GM12801 (cell line): ENCODE results near the gene CDK5RAP1.

Source experiments
- TF ChIP-seq, protein P1 (sequence below): IDR thresholded peaks from one replicate; pipeline ENCODE4 v1.5.1; 2011; ENCODE audit warnings: control low read depth; ENCODE audit not compliant: insufficient read length; ENCODE audit errors: extremely low read depth

CDK5RAP1 gene

DNA sequence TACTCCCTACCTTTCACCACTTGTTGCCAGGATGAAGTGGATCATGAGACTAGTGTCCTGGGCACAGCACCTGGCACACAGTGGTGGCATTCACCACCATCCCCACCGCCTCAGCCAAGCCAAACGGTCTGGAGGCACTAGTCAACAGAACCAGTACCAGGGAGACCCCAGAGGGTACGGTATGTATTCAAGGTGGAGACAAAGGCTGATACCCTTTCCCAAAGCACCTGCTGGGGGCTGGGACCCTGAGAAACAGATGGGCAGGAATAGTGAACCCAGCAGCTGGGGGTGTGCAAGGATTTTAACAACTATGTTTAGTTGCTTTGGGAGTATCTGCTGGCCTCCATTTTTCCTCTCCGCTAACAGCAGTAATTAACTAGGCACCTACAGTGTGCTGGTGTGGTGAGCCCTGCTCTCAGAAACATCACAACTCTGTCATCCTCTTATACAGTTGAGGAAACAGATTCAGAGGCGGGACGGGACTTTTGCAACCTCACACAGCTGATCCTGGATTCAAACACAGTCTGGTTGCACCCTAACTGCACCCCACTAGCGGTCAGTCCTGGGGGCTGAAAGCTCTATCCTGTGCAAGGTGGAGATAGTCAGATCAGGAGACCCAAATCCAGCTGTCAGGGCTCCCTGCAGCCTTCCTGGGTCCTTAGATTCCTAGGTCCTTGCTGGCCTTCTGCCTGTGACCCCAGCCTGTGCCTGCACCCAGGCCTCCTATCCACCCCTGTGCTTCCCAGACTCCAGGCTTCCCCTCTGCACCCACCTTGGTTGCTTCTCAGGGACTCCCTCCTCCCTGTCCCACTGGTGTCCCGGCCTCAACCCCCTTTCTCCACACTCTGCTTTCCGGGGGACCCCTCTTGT is 41.1 kb upstream of the CDK5RAP1 start:
- TF ChIP-seq, protein P1, sequence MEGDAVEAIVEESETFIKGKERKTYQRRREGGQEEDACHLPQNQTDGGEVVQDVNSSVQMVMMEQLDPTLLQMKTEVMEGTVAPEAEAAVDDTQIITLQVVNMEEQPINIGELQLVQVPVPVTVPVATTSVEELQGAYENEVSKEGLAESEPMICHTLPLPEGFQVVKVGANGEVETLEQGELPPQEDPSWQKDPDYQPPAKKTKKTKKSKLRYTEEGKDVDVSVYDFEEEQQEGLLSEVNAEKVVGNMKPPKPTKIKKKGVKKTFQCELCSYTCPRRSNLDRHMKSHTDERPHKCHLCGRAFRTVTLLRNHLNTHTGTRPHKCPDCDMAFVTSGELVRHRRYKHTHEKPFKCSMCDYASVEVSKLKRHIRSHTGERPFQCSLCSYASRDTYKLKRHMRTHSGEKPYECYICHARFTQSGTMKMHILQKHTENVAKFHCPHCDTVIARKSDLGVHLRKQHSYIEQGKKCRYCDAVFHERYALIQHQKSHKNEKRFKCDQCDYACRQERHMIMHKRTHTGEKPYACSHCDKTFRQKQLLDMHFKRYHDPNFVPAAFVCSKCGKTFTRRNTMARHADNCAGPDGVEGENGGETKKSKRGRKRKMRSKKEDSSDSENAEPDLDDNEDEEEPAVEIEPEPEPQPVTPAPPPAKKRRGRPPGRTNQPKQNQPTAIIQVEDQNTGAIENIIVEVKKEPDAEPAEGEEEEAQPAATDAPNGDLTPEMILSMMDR: no peak

DNA sequence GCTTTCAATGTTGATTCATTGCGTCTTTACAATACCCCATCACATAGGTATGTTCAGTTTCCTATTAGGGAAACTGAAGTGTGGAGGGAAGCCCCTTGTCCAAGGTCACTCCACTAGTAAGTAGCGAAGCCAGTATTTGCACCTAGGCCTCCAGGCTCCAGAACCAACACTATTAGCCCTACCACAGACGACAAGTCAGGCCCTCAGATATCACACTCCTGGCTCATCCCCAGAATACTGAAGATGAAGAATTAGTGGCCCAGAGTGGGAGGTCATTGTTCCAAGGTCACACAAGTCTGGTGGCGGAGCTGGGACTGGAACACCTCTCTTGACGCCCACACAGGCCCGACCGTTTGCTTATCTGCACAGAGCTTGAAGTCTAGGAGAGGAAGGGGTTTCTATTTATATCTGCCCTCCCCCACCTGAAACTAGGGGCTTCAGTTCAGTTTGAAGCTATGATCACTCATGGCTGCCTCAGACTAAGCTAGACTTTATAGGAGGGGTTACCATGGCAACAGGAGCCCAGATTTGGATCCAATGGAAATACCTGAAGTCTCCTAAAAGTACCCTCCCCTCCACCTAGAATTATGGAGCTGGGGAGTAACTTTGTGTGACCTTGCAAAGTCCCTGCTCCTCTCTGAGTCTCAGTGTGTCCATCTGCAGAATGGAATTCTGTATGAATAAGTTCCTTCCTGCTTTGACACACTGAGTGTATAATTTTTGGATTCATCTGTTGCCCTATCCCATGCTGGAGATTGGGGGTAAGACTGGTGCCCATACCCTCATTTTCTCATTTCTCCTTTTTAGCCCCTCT is 40.0 kb upstream of the CDK5RAP1 start:
- TF ChIP-seq, protein P1: no peak

- TF ChIP-seq, protein P1: no peak
These were observed 37.2 kb upstream of the CDK5RAP1 start for GRCh38 chr20:33438481-33438880.

GRCh38 chr20:33437141-33437911 is 36.0 kb upstream of the CDK5RAP1 start:
- TF ChIP-seq, protein P1: no peak

- TF ChIP-seq, protein P1: no peak
These were observed 33.1 kb upstream of the CDK5RAP1 start for GRCh38 chr20:33434434-33434833.

DNA sequence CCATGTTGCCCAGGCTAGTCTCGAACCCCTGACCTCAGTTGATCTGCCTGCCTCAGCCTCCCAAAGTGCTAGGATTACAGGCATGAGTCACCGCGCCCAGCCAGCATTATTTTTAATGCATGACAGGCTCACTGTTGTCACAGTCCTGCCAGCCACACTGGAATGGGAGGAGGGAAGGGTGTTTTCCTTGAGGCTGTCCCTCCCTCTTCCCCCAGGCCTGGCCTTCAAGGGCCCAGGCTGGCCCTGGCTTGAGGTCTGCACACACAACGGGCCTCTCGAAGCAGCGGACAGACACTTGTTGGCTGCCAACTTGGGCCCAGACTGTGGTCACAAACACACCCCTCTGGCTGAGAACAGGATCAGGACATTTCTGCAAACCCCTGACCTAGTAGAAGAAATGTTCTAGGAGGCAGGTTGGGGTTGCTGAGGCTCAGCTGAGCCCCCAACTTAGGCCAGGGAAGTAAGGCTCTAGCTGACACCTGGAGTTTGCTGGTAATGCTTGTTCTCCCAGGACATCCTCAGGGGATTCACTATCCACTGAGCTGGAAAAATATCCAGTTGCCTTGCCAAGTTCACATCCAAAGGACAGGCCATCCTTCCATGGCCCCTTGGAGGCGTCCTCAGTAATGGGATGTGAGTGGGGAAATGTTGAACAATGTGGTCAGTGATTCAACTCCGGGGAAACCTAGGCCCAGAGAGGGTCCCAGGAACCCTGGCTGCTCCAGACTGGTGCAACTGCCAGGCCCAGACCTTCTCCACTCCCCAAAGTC is 32.3 kb upstream of the CDK5RAP1 start:
- TF ChIP-seq, protein P1: no peak
